Measurements from ENCODE around the gene RDX. TPM values are rescaled to one million over a fixed set of nuclear protein-coding genes. Genes with fewer than 3 reads are reported as not detected.

The RDX gene
- total RNA-seq, 1 experiment from 2014 or later, result 86.6 TPM

- Histone ChIP-seq H2BK120ac (ENCODE audit: low read depth, low read length, poor library complexity, severe bottlenecking) (no peak overlapping the region), H3K4ac (ENCODE audit: low read depth, low read length) (no peak overlapping the region), H2BK20ac (ENCODE audit: low read depth, low read length, poor library complexity, severe bottlenecking) (no peak overlapping the region), H4K5ac (ENCODE audit: insufficient read length, low read depth, low read length) (no peak overlapping the region), H2BK15ac (ENCODE audit: low read depth, low read length) (no peak overlapping the region), H3K27ac (ENCODE audit: insufficient read length, low read depth, low read length) (no peak overlapping the region), H2BK12ac (ENCODE audit: insufficient read length, low read depth, low read length) (no peak overlapping the region), H3K23me2 (ENCODE audit: insufficient read length, low read depth, low read length, poor library complexity, severe bottlenecking) (no peaks in the 10 kb centered on the region), H3K14ac (ENCODE audit: insufficient read depth, low read length) (no peak overlapping the region), H2AK5ac (ENCODE audit: insufficient read length, low read length) (no peak overlapping the region), H3K79me2 (ENCODE audit: insufficient read depth, low read length) (peaks cover 21% of the 10 kb centered on the region; the same call in 1 of the 2 replicates), H3K27me3 (ENCODE audit: insufficient read depth, low read length) (no peaks in the 10 kb centered on the region), H3T11ph (ENCODE audit: low read length) (no peak overlapping the region), H3K79me1 (ENCODE audit: insufficient read depth, low read depth, low read length, poor library complexity, severe bottlenecking) (peaks cover 3% of the 10 kb centered on the region), H3K4me1 (ENCODE audit: insufficient read depth, low read length) (no peaks in the 10 kb centered on the region), H2AFZ (ENCODE audit: low read length) (no peak overlapping the region), H3K18ac (ENCODE audit: insufficient read length, low read depth, low read length) (no peak overlapping the region), H4K91ac (ENCODE audit: insufficient read length, low read depth, low read length) (no peak overlapping the region), H3K56ac (ENCODE audit: insufficient read length, low read depth, low read length) (no peak overlapping the region), H3K9ac (ENCODE audit: extremely low read depth, insufficient read length, low read length) (no peak overlapping the region), H3K23ac (ENCODE audit: insufficient read length, low read depth, low read length) (no peak overlapping the region), H3K4me2 (ENCODE audit: insufficient read depth, insufficient read length, low read length) (no peak overlapping the region), H2BK5ac (ENCODE audit: insufficient read length, low read length) (no peak overlapping the region), H3K9me3 (ENCODE audit: control insufficient read depth, low read depth, low read length) (no peaks in the 10 kb centered on the region), H4K8ac (replicated peaks; ENCODE audit: insufficient read length, low read depth, low read length) (no peak overlapping the region), H4K20me1 (ENCODE audit: control insufficient read depth, insufficient read depth, insufficient read length) (no peaks in the 10 kb centered on the region)
- peaks cover 34 to 50% of the 10 kb centered on the region in 2 experiments for H3K4me1 Mint-ChIP-seq
- no peaks in the 10 kb centered on the region for H3K27me3 Mint-ChIP-seq (ENCODE audit: low read depth)
- no peak for DNase-seq
- WGBS (ENCODE audit: extremely low coverage, insufficient read length, low lambda C conversion rate), result no CpG with 5 or more reads among the region's 7 CpGs
- TF ChIP-seq CTCF (conservative IDR thresholded peaks at IDR 0.05), result no peak
- no peak overlapping the region for H3K4me3 Mint-ChIP-seq
- H3K36me3 Mint-ChIP-seq (ENCODE audit: insufficient read depth in 1 of 3, low read depth in 3 of 3), result peaks cover 2 to 22% (median 7%) of the 10 kb centered on the region in 3 experiments; a peak in 6 of 7 replicates
- H3K27ac Mint-ChIP-seq, result peak overlapping the region in 2 of 3 experiments; percentile 12 to 74; a peak in 2 of 7 replicates
- no peaks in the 10 kb centered on the region for H3K9me3 Mint-ChIP-seq
These were observed 5.7 kb downstream of the RDX start for GRCh38 chr11:110290591-110291334.

All from H9 (cell line).